ENCODE results near the gene NFATC3.

Gene NFATC3

GRCh38 chr16:68233085-68233834 lies 148.1 kb downstream of the NFATC3 start:
- no peak for DNase-seq

GRCh38 chr16:68233835-68234187 lies 148.6 kb downstream of the NFATC3 start:
- DNase-seq = no peak

GRCh38 chr16:68234188-68235107 lies 149.3 kb downstream of the NFATC3 start:
- DNase-seq = no peak

GRCh38 chr16:68235108-68235886 lies 150.1 kb downstream of the NFATC3 start:
- no peak for DNase-seq

GRCh38 chr16:68235887-68236136 lies 150.6 kb downstream of the NFATC3 start, which contains the start of gene ESRP2:
Gene ESRP2 (minus strand): TSS chr16:68236127. CDS start chr16:68236045, 82 bp downstream.
- DNase-seq = no peak

- DNase-seq = peak in 1 of 4 experiments; percentile 10
These were observed 151.1 kb downstream of the NFATC3 start for GRCh38 chr16:68236137-68236825.

- DNase-seq = no peak
These were observed 151.7 kb downstream of the NFATC3 start for GRCh38 chr16:68236826-68237242.

GRCh38 chr16:68237243-68238028 lies 152.3 kb downstream of the NFATC3 start:
- peak; percentile 66 to 84 (median 70) for DNase-seq

- no peak for DNase-seq
These were observed 152.8 kb downstream of the NFATC3 start for GRCh38 chr16:68238029-68238345.

GRCh38 chr16:68242085-68242484 lies 156.9 kb downstream of the NFATC3 start:
- DNase-seq = no peak

GRCh38 chr16:68242926-68243858 lies 158.0 kb downstream of the NFATC3 start:
- DNase-seq = no peak

GRCh38 chr16:68244481-68244902 lies 159.3 kb downstream of the NFATC3 start:
- no peak for DNase-seq

- DNase-seq = peak; percentile 91 to 96 (median 94)
These were observed 160.0 kb downstream of the NFATC3 start, which contains the start of gene PLA2G15 for GRCh38 chr16:68244903-68245853. Gene PLA2G15 (plus strand): TSS chr16:68245373. CDS start chr16:68245427, 54 bp downstream.

- no peak for DNase-seq
These were observed 161.0 kb downstream of the NFATC3 start for GRCh38 chr16:68246121-68246520.

- no peak for DNase-seq
These were observed 161.5 kb downstream of the NFATC3 start for GRCh38 chr16:68246666-68247065.

- DNase-seq = no peak
These were observed 162.2 kb downstream of the NFATC3 start for GRCh38 chr16:68247400-68247799.

GRCh38 chr16:68247932-68248331 lies 162.8 kb downstream of the NFATC3 start:
- DNase-seq = no peak

GRCh38 chr16:68249371-68249770 lies 164.2 kb downstream of the NFATC3 start:
- no peak for DNase-seq

GRCh38 chr16:68250951-68251350 lies 165.8 kb downstream of the NFATC3 start:
- no peak for DNase-seq
